GM23338 (cell line): ENCODE measurements around the gene KLRC3. TPM values are rescaled to one million over a fixed set of nuclear protein-coding genes. Genes with fewer than 3 reads are reported as not detected.
"Not testable (repeated sequence)": the region's sequence is repeated elsewhere in the genome, so short reads cannot be mapped to it uniquely, and the experiment has no call there.

Experiments used
- ATAC-seq: fragments of 200-7000 bp; cut with Tn5 transposase; 3 replicates; pipeline ENCODE4 v1.9.1; 2020
- DNase-seq: peaks from one replicate; pipeline ENCODE4 v3.0.0-alpha.2; 2015; ENCODE audit warnings: low spot score
- H2AFZ ChIP-seq: fragments of 200-600 bp; sonication (generic); 2 replicates; pipeline ENCODE4 v1.8.0; 2016; ENCODE audit warnings: antibody characterized with exemption, mild to moderate bottlenecking, moderate library complexity
- H3F3A ChIP-seq: fragments of 200-600 bp; sonication (generic); replicated peaks from 2 replicates; pipeline ENCODE4 v1.8.0; 2017; ENCODE audit warnings: antibody characterized with exemption, mixed run types, low read depth
- H3K27ac ChIP-seq: fragments of 200-600 bp; sonication (generic); 2 replicates; pipeline ENCODE4 v1.6.1; 2016; ENCODE audit warnings: low read depth
- H3K27me3 ChIP-seq: fragments of 200-600 bp; sonication (generic); 2 replicates; pipeline ENCODE4 v1.8.0; 2016; ENCODE audit warnings: mild to moderate bottlenecking, mixed run types, moderate library complexity; ENCODE audit not compliant: insufficient read depth
- H3K36me3 ChIP-seq: fragments of 200-600 bp; sonication (generic); 2 replicates; pipeline ENCODE4 v1.8.0; 2016; ENCODE audit warnings: mild to moderate bottlenecking; ENCODE audit not compliant: insufficient read depth
- H3K4me1 ChIP-seq: fragments of 200-600 bp; sonication (generic); 2 replicates; pipeline ENCODE4 v1.8.0; 2016; ENCODE audit warnings: mild to moderate bottlenecking, moderate library complexity; ENCODE audit not compliant: insufficient read depth
- H3K4me2 ChIP-seq: fragments of 200-600 bp; sonication (generic); 2 replicates; pipeline ENCODE4 v1.7.1; 2017; ENCODE audit warnings: mixed run types
- H3K4me3 ChIP-seq: fragments of 200-600 bp; sonication (generic); 2 replicates; pipeline ENCODE4 v1.6.1; 2016; ENCODE audit warnings: mixed run types
- H3K79me2 ChIP-seq: fragments of 200-600 bp; sonication (generic); replicated peaks from 2 replicates; pipeline ENCODE4 v1.8.0; 2017; ENCODE audit warnings: mild to moderate bottlenecking; ENCODE audit not compliant: insufficient read depth
- H3K9me2 ChIP-seq: fragments of 200-600 bp; sonication (generic); 2 replicates; pipeline ENCODE4 v1.8.0; 2017; ENCODE audit not compliant: insufficient read depth
- H4K20me1 ChIP-seq: fragments of 200-600 bp; sonication (generic); replicated peaks from 2 replicates; pipeline ENCODE4 v1.8.0; 2017; ENCODE audit warnings: mild to moderate bottlenecking; ENCODE audit not compliant: insufficient read depth
- H3K27ac Mint-ChIP-seq: 2 replicates; pipeline ENCODE4 v1.8.0; 2020; ENCODE audit warnings: inconsistent platforms, mild to moderate bottlenecking, moderate library complexity, mixed read lengths
- H3K27me3 Mint-ChIP-seq: 3 replicates; pipeline ENCODE4 v1.8.0; 2022; ENCODE audit warnings: low read depth, mild to moderate bottlenecking, moderate library complexity, mixed read lengths, inconsistent platforms; ENCODE audit not compliant: insufficient read depth, poor library complexity
- H3K36me3 Mint-ChIP-seq: 3 replicates; pipeline ENCODE4 v1.8.0; 2021; ENCODE audit warnings: low read depth, mild to moderate bottlenecking, inconsistent platforms, moderate library complexity, mixed read lengths
- H3K4me1 Mint-ChIP-seq: 3 replicates; pipeline ENCODE4 v1.8.0; 2020; ENCODE audit warnings: mild to moderate bottlenecking, inconsistent platforms, mixed read lengths
- H3K4me3 Mint-ChIP-seq: 3 replicates; pipeline ENCODE4 v1.8.0; 2021; ENCODE audit warnings: moderate library complexity, mild to moderate bottlenecking, inconsistent platforms, mixed read lengths
- H3K9me3 Mint-ChIP-seq: 3 replicates; pipeline ENCODE4 v1.8.0; 2020; ENCODE audit warnings: moderate library complexity, mild to moderate bottlenecking, inconsistent platforms, mixed read lengths
- CTCF ChIP-seq, 2 experiments: fragments of 200-600 bp in 1 of 2; sonication (generic) in 1 of 2; conservative IDR thresholded peaks; 2 replicates each; pipeline versions ENCODE4 v1.5.1 to v1.6.1; 2016 to 2017; ENCODE audit warnings: antibody characterized with exemption in 2 of 2, low read depth in 2 of 2, mild to moderate bottlenecking in 2 of 2, moderate library complexity in 1 of 2
- EZH2 ChIP-seq: fragments of 200-600 bp; sonication (generic); IDR thresholded peaks from one replicate; pipeline ENCODE4 v1.8.0; 2017; ENCODE audit warnings: antibody characterized with exemption, mild to moderate bottlenecking, low read depth; ENCODE audit not compliant: unreplicated experiment
- JUNB ChIP-seq: IDR thresholded peaks from one replicate; pipeline ENCODE4 v1.6.1; 2016; ENCODE audit warnings: antibody characterized with exemption; ENCODE audit not compliant: unreplicated experiment
- NANOG ChIP-seq: IDR thresholded peaks from 2 replicates; pipeline ENCODE4 v1.6.1; 2016; ENCODE audit warnings: antibody characterized with exemption, borderline replicate concordance
- ZNF114 ChIP-seq: fragments of 250-450 bp; sonication (Bioruptor Pico); IDR thresholded peaks from 2 replicates; pipeline ENCODE4 v1.5.0; 2020; ENCODE audit warnings: mild to moderate bottlenecking, moderate library complexity
- ZNF331 ChIP-seq: fragments of 250-450 bp; sonication (Bioruptor Pico); IDR thresholded peaks from 2 replicates; pipeline ENCODE4 v1.5.0; 2020; ENCODE audit warnings: low read depth, mild to moderate bottlenecking, moderate library complexity
- polyA plus RNA-seq: library from polyadenylated mRNA; unstranded; fragments of >200 nt; fragmentation: Nextera tagmentation; extraction: Ambion mirVana; gene quantifications from 2 replicates; pipeline ENCODE4 v1.2.1, GENCODE V29; 2016
- total RNA-seq: library from RNA; depleted of rRNA; stranded (reverse); fragments of >200 nt; shearing (Covaris generic); gene quantifications from 2 replicates; pipeline ENCODE4 v1.2.3, GENCODE V29; 2014

KLRC3 gene
- total and polyA plus RNA-seq, 2 experiments from 2014 or later = not detected

GRCh38 chr12:10398168-10398567 lies 22.2 kb downstream of the KLRC3 start:
- DNase-seq (no peak), ATAC-seq (no peak)
- Histone ChIP-seq H3K9me2 (no peaks in the 10 kb centered on the region), H3K36me3 (no peaks in the 10 kb centered on the region), H2AFZ (no peak overlapping the region), H3K4me2 (no peak overlapping the region), H3F3A (no peaks in the 10 kb centered on the region), H3K27ac (no peak overlapping the region), H4K20me1 (no peaks in the 10 kb centered on the region), H3K4me3 (no peak overlapping the region), H3K4me1 (peaks cover 3% of the 10 kb centered on the region; the same call in 1 of the 2 replicates), H3K27me3 (no peaks in the 10 kb centered on the region), H3K79me2 (no peaks in the 10 kb centered on the region)
- H3K9me3 Mint-ChIP-seq = no peaks in the 10 kb centered on the region
- TF ChIP-seq ZNF114 (CRISPR knock-in tag) = no peak
- TF ChIP-seq ZNF331 (CRISPR knock-in tag) = no peak
- H3K4me3 Mint-ChIP-seq = no peak overlapping the region
- peaks cover 5% of the 10 kb centered on the region for H3K4me1 Mint-ChIP-seq
- no peak overlapping the region for H3K27ac Mint-ChIP-seq
- H3K36me3 Mint-ChIP-seq = no peaks in the 10 kb centered on the region
- H3K27me3 Mint-ChIP-seq = no peaks in the 10 kb centered on the region

- Histone ChIP-seq H3K4me1 (peaks cover 3% of the 10 kb centered on the region; the same call in 1 of the 2 replicates), H3F3A (no peaks in the 10 kb centered on the region), H3K79me2 (no peaks in the 10 kb centered on the region), H3K27ac (no peak overlapping the region), H2AFZ (peak overlapping the region; percentile 66; the same call in 1 of the 2 replicates), H3K36me3 (no peaks in the 10 kb centered on the region), H3K9me2 (no peaks in the 10 kb centered on the region), H3K27me3 (no peaks in the 10 kb centered on the region), H3K4me2 (no peak overlapping the region), H3K4me3 (no peak overlapping the region), H4K20me1 (no peaks in the 10 kb centered on the region)
- Mint-ChIP-seq H3K27ac (no peak overlapping the region), H3K27me3 (no peaks in the 10 kb centered on the region), H3K36me3 (no peaks in the 10 kb centered on the region), H3K9me3 (no peaks in the 10 kb centered on the region), H3K4me3 (no peak overlapping the region), H3K4me1 (peaks cover 5% of the 10 kb centered on the region)
- DNase-seq = no peak
- ATAC-seq = no peak
- TF ChIP-seq NANOG (no peak), EZH2 (no peak), JUNB (no peak), CTCF (conservative IDR thresholded peaks at IDR 0.05; ENCODE audit: low read depth in 2 of 2) (no peak)
These were observed 23.1 kb downstream of the KLRC3 start for GRCh38 chr12:10397296-10397695.

GRCh38 chr12:10396176-10396575 lies 24.2 kb downstream of the KLRC3 start:
- not testable (repeated sequence) for H3K4me2 ChIP-seq, DNase-seq, H3K4me3 ChIP-seq, H4K20me1 ChIP-seq, H3K4me1 ChIP-seq, H3K9me2 ChIP-seq, H3K36me3 Mint-ChIP-seq, H3K27ac ChIP-seq, H3F3A ChIP-seq, ATAC-seq, H3K4me3 Mint-ChIP-seq, H3K36me3 ChIP-seq, H3K4me1 Mint-ChIP-seq, H3K27me3 ChIP-seq, H3K27me3 Mint-ChIP-seq, H3K79me2 ChIP-seq, H3K9me3 Mint-ChIP-seq, H2AFZ ChIP-seq, H3K27ac Mint-ChIP-seq
